ENCODE measurements around the gene GLP2R.

GLP2R gene

DNA sequence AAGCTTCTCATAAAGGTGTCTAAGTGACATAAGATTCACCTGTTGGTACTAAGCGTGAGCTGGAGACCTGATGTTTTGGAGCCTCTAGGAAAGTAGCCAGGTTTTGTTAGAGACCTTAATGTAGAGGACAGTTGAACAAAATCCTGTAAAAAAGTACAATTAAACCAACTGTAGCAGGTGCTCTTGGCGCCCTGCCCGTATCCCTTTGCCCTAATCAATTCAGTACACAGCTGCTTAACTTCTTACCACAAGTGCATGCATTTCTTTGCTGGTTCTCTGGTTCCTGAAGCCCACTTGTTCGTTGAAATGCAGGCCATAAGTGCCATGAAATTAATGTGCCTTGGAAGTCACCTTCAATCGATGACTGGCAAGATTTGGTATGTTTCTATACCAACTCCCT lies 24.4 kb downstream of the GLP2R start:
- DNase-seq (ENCODE audit: insufficient read length, low spot score) (no peak), FAIRE-seq (no peak)
- TF ChIP-seq POLR2A (IDR thresholded peaks at IDR 0.05; ENCODE audit: low read depth, low read length), result no peak

DNA sequence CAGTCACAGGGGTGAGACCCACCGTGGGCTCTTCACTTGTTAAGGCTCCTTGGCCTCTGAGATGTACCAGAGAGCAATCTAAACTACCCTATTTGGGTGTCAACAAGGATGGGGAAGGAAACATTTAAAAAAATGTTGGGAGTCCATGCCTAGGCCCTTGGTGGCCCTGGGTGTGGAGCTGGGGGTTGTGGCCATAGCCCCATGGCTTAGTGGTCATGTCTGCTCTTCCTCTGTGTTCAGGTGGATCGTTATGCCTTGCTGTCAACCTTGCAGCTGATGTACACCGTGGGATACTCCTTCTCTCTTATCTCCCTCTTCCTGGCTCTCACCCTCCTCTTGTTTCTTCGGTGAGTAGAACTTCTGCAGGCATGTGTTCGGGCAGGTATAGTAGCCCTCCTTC lies 28.5 kb downstream of the GLP2R start:
- DNase-seq (ENCODE audit: insufficient read length, low spot score) (no peak), FAIRE-seq (no peak)
- no peak for TF ChIP-seq POLR2A (IDR thresholded peaks at IDR 0.05; ENCODE audit: low read depth, low read length)

DNA sequence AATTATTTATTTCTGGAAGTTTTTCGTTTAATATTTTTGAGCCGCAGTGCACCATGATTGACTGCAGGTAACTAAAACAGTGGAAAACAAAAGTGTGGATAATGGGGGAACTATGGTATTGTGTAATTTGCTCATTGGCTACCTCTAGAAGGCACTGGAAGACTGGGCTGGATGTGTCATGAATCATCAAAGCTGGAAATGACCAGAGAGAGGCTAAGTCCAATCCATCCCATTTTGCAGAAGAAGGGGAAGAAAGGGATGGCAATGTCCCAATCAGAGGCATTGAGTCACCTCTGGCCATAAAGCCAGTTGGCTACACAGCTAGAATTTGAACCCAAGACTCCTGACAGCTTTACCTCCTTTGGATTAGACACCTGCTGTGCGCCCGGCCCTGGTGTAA lies 29.3 kb downstream of the GLP2R start:
- FAIRE-seq (no peak), DNase-seq (ENCODE audit: insufficient read length, low spot score) (no peak)
- no peak for TF ChIP-seq POLR2A (IDR thresholded peaks at IDR 0.05; ENCODE audit: low read depth, low read length)

DNA sequence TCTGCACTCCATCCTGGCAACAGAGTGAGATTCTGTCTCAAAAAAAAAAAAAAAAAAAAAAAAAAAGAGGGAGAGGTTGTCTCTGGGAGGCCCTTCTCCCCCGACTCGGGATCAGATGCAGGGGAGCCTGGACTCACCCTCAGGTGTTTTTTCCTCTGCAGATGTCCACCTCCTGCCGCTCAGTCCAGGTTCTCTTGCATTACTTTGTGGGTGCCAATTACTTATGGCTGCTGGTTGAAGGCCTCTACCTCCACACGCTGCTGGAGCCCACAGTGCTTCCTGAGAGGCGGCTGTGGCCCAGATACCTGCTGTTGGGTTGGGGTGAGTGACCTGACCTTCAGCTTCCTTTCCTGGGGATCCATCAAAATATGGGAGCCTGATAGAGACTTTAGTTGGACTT lies 34.1 kb downstream of the GLP2R start:
- DNase-seq (ENCODE audit: insufficient read length, low spot score) (no peak), FAIRE-seq (no peak)
- TF ChIP-seq POLR2A (IDR thresholded peaks at IDR 0.05; ENCODE audit: low read depth, low read length), result no peak

DNA sequence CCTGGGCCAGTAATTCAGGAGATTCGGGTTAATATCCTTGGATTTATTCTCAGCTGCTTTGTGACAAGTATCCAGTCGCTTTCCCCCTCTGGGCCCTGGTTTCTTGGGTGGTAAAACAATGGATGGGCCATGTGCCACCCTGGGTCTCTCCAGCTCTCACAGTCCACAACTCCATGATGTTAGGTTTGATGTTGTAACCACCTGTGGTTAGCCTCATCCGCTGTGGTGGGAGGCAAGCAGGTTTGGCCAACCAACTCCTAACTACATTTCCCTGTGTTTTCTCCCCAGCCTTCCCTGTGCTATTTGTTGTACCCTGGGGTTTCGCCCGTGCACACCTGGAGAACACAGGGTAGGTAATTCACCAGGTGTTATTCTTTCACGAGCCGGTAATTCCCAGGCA lies 35.1 kb downstream of the GLP2R start:
- TF ChIP-seq POLR2A (IDR thresholded peaks at IDR 0.05; ENCODE audit: low read depth, low read length), result no peak
- DNase-seq (ENCODE audit: insufficient read length, low spot score) (no peak), FAIRE-seq (no peak)

DNA sequence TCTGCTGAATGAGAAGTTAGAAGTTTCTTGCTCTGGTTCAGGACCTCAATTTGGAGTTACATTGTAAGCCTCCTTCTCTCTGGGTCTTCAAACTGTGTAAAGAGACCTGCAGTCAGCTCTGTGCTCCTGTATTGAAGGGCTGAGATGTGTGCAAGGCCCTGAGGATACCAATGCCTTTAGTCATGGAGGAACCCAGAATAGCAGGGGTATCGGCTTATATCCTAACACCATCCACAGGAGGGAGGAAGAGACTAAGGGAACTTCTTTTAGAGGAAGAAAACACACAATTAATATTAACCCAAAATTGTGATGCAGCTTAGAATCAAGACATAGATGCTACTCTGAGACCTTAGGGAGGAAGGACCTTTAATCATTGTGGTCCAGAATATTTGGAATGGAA lies 36.5 kb downstream of the GLP2R start:
- DNase-seq (ENCODE audit: insufficient read length, low spot score), result no peak
- no peak for FAIRE-seq
- TF ChIP-seq POLR2A (IDR thresholded peaks at IDR 0.05; ENCODE audit: low read depth, low read length), result no peak

DNA sequence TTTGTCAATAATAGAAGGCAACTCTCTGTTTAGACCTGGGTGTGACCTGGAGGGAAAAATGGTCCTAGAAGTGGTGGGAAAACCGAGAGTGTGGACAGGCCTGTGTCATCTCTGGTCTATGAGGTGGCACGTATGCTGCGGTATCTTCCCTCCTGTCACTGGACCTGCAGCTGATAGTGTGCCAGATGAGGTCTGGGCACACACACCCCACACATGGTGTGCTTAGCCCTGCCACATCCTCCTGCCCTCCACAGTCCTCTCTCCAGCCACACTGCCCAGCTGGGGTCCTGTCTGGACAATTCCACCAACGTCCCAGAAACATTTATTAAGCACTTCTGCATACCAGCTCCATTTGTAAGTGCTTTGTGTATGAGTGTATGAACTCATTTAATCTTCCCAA lies 37.2 kb downstream of the GLP2R start:
- FAIRE-seq, result no peak
- DNase-seq (ENCODE audit: insufficient read length, low spot score), result no peak
- TF ChIP-seq POLR2A (IDR thresholded peaks at IDR 0.05; ENCODE audit: low read depth, low read length), result no peak

DNA sequence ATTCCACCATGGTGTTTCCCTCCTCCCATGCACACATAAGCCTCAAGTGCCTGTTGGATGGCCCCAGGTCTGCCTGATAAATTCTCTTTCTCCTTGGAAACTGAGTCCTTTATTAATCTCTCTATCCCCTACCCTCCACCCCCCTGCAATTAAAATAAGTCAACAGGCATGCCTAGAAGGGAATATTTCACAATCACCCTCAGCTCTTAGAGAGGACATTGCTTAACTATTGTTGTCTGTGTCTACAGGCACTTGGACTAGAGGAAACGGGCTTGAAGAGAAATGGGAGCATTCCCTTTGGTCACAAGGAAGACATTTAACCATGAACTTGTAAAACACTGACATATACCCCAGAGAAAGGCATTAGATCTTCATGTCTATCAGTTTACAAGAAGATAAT lies 39.9 kb downstream of the GLP2R start:
- no peak for FAIRE-seq
- TF ChIP-seq POLR2A (IDR thresholded peaks at IDR 0.05; ENCODE audit: low read depth, low read length), result no peak
- no peak for DNase-seq (ENCODE audit: insufficient read length, low spot score)

DNA sequence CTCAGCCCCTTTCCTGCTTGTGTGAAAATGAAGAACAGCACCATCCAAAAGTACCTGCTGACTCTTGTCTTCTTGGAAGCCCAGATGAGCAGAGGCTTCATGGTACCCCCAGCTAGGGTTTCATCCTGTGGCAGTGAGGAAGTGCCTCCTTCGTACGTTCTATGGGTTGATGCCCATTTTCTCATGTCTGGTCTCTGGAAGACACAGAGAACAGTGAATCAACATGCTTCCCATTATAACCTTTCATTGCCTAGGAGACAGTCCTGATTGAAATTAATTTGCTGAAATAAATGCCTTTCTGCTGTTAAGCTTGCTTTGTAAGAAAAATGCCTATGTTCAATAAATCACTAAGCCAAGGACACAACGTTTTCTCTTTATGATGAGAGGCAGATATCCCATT lies 42.8 kb downstream of the GLP2R start:
- TF ChIP-seq POLR2A (IDR thresholded peaks at IDR 0.05; ENCODE audit: low read depth, low read length), result no peak
- FAIRE-seq, result no peak
- no peak for DNase-seq (ENCODE audit: insufficient read length, low spot score)

DNA sequence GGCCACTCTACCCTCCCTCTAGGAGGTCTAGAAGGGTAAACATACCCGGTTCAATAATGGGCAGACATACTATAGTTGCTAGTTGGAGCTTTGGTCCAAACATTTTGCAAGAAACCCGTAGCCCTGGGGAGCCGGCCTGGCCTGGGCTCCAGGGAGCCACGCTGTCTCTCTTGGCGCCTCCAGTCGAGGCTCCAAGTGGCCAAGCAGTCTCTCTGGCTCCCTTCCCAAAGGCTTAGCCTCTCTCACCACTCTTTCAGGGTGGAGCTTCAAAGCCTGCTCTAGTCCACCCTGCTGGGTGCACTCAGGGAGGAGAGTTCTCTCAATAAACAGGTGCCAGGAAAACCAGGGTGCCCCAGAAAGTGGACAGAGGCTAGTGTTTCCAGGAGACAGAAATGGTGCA lies 47.1 kb downstream of the GLP2R start:
- no peak for FAIRE-seq
- DNase-seq (ENCODE audit: insufficient read length, low spot score), result no peak
- no peak for TF ChIP-seq POLR2A (IDR thresholded peaks at IDR 0.05; ENCODE audit: low read depth, low read length)

DNA sequence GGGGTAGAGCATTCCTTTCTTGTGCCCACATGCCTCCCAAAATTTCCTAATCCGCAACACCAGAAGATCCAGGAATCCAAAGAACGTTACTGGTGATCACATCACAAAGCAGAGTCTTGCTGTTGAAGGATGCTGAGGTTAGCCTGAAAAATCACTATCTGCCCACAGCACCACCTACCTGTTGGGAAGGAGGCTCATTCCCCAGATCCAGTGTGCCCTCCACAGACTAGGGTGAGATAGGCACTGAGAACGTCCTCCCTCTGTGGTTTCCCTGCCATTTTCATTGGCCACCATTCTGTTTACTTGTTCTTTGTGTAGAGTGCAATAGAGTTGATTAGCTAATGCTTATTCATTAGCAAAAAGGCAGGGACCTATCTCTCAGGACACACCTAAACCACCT lies 49.0 kb downstream of the GLP2R start:
- FAIRE-seq (no peak), DNase-seq (ENCODE audit: insufficient read length, low spot score) (no peak)
- no peak for TF ChIP-seq POLR2A (IDR thresholded peaks at IDR 0.05; ENCODE audit: low read depth, low read length)

DNA sequence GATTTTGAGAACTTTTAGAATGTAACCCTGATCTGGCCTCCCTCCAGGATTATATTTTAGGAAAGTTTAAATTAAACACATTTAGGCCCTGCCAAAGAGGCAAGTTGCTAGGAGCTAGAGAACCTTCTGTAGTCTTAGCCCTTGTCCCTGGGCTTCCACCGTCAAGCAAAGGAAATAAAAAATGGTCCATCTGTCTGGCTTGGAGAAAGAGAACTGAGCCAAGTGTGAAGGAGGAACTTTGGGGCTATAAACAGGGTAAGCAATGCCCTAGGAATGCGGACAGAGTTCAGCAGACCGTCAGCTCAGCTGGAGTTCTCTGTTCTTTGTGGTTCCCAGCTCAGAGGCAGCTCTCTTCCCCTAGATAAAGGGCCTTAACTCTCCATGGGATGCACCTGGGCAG lies 49.7 kb downstream of the GLP2R start:
- no peak for TF ChIP-seq POLR2A (IDR thresholded peaks at IDR 0.05; ENCODE audit: low read depth, low read length)
- peak; percentile 64 for DNase-seq (ENCODE audit: insufficient read length, low spot score)
- peak; percentile 72 for FAIRE-seq

DNA sequence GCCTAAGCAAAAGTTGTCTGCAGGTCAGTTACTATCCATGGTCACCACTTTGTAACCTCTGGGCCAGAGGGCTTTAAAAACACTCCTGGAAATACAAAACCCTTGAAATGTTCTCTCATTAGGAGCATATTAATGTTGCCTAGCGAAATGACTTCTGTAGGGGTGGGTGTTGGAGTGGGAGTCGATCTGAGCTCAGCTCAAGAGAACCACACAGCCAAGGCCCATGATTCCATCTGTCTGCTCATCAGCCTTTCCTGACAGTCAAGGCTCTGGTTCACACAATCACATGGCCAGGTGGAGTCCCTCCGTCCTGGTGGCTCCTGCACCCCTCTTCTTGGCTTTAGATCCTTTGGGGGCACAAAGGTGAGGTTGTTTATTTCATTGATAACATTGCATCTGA lies 52.6 kb downstream of the GLP2R start:
- FAIRE-seq, result no peak
- no peak for TF ChIP-seq POLR2A (IDR thresholded peaks at IDR 0.05; ENCODE audit: low read depth, low read length)
- no peak for DNase-seq (ENCODE audit: insufficient read length, low spot score)

DNA sequence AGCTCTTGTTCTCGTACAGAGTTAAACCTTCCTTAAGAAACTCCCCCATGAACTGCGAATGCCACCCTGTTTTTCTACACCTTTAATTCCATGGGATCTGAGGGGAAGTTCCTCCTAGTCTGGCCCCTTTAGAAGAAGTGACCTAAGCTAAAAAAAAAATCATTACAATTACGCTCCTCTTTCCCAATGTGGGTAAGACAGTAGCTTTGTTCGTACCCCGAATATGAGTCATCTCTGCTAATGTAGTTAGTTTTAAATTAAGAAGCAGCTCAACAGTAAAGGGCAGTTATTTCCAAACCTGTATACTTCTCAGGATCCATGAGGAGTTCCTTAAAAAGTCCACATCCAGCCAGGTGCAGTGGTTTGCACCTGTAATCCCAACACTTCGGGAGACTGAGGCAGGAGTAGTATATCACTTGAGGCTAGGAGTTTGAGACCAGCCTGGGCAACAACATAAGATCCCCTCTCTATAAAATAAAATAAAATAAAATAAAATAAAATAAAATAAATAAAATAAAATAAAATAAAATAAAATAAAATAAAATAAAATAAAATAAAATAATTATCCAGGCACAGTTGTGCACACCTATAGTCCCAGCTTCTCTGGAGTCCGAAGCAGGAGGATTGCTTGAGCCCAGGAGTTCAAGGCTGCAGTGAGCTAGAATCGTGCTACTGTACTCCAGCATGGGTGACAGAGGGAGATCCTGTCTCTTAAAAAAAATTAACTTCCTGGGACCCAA lies 53.2 kb downstream of the GLP2R start:
- DNase-seq (ENCODE audit: insufficient read length, low spot score), result no peak
- no peak for FAIRE-seq
- no peak for TF ChIP-seq POLR2A (IDR thresholded peaks at IDR 0.05; ENCODE audit: low read depth, low read length)

DNA sequence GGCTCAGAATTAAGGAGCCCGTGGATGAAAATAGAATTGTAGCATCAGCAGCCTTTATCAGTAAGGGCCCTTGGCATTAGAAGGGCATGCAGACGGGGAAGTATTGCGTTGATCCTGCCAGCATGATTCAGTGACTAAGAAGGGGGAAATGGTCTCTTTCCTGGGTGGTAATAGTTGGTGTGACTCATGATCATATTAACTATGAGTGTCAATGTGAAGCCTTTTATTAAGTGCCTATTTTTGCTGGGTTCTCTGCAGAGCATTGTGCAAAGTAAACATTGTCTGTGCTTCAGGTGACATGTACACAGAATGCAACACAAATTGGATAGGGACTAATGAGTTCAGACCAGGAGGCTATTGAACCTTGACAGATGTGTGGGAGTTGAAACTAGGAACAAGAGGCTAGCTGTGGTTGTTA lies 54.9 kb downstream of the GLP2R start:
- DNase-seq (ENCODE audit: insufficient read length, low spot score), result peak; percentile 62
- FAIRE-seq, result peak; percentile 81
- no peak for TF ChIP-seq POLR2A (IDR thresholded peaks at IDR 0.05; ENCODE audit: low read depth, low read length)

DNA sequence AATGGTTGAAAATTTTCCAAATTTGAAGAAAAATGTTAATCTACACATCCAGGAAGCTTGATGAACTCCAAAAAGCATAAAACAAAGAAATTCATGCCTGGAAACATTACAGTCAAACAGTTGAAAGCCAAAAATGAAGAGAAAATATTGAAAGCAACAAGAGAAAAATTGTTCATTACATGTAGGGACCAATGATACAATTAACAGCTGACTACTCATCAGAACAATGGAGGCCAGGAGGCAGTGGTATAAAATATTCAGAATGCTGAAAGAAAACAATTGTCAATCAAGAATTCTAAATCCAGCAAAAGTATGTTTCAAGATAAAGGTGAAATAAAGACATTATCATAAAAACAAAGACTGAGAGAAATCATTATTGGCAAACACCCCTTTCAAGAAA lies 57.7 kb downstream of the GLP2R start:
- FAIRE-seq (no peak), DNase-seq (ENCODE audit: insufficient read length, low spot score) (no peak)
- no peak for TF ChIP-seq POLR2A (IDR thresholded peaks at IDR 0.05; ENCODE audit: low read depth, low read length)

Measured in H54 (cell line).